LHCN-M2 (cell line): ENCODE measurements around the gene ADGRE2. TPM values are rescaled to one million over a fixed set of nuclear protein-coding genes. Genes with fewer than 3 reads are reported as not detected.
"Not testable (repeated sequence)": the region's sequence is repeated elsewhere in the genome, so short reads cannot be mapped to it uniquely, and the experiment has no call there.

ENCODE experiments used
- DNase-seq: peaks from one replicate; pipeline ENCODE4 v3.0.0-alpha.2; 2012; ENCODE audit warnings: low read depth
- polyA plus RNA-seq: library from polyadenylated mRNA; unstranded; fragments of >200 nt; gene quantifications from one replicate; pipeline ENCODE4 v1.2.1, GENCODE V29; 2012; ENCODE audit warnings: missing spikeins
- total RNA-seq: library from RNA; depleted of rRNA; stranded (reverse); fragments of >200 nt; gene quantifications from 2 replicates; pipeline ENCODE4 v1.2.3, GENCODE V29; 2014; rRNA removed

ADGRE2 gene
- total RNA-seq = 2.4 and 2.8 TPM in 2 replicates
- polyA plus RNA-seq = 0.46 TPM

DNA sequence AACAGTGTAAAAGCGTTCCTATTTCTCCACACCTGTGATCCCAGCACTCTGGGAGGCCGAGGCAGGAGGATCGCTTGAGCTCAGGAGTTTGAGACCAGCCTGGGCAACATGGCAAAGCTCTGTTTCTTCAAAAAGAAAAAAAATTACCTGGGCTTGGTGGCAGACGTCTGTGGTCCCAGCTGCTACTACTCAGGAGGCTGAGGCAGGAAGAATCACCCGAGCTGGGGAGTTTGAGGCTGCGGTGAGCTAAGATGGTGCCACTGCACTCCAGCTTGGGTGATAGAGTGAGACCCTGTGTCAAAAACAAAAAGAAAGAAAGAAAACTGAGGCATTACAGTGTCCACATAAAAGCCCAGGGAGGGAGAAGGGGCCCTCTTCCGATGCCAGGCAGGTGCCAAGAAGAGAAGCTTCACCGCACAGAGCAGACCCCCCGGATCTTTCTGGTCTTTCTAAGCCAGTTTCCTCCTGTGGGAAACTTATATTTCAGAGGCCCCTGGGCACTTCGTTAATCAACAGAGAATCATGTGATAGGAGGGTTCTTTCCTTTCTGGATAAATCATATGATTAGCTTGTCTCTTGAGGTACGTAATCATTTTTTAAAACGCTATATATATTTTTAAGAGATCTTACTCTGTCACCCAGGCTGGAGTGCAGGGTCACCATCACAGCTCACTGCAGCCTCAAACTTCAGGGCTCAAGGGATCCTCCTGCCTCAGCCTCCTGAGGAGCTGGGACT is at the start of gene ADGRE2:
Gene ADGRE2 (minus strand): TSS at position 451 of the 736 bp plus-strand sequence. CDS start 1,804 bp downstream, outside the sequence.
- DNase-seq = not testable (repeated sequence)

DNA sequence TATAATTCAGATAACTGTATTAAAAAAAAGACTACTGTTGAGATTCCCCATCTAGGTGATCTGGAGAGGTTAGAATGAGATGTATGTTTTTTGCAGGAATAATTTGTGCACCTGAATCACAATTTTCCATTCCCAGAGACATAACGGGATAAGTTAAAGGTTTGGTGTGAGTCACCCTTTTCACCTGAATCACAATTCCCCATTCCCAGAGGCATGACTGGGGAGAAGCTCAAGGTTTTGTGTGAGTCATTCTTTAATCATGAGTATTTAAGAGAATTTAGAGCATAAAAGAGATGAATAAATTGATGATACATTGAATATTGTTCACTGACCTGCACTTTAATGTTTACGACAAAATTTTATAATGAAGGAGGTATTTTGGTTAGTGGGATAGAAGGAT is 47.6 kb upstream of the ADGRE2 start:
- DNase-seq = no peak

DNA sequence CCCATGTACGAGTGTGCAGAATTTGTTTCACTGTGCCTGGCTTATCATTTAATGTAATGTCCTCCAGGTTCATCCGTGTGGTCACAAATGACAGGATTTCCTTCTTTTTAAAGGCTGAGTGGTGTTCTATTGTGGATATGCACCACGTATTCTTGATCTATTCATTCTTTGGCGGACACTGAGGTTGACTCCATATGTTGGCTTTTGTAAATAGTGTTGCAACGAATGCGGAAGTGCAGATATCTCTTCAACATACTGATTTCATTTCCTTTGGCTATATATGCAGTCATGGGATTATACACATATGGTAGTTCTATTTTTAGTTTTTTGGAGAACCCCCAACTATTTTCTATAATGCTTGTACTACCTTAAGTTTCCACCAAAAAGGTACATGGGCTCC is 43.6 kb upstream of the ADGRE2 start:
- no peak for DNase-seq

DNA sequence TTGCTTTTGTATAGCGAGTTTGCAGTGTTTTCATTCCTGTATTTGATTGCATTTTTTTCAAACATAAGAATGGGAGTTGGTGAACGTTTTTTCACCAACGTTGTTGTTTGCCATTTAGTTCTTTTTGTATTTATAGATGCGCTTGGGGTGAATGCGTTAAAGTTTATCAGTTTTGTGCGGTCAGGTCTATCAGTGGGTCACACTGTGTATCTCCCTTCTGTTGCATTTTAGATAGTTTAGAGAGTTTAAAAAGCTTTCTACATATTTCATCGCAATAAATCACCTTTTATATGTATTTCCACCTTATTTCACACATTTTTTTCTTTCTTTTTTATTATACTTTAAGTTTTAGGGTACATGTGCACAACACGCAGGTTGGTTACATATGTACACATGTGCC is 40.2 kb upstream of the ADGRE2 start:
- DNase-seq = no peak

DNA sequence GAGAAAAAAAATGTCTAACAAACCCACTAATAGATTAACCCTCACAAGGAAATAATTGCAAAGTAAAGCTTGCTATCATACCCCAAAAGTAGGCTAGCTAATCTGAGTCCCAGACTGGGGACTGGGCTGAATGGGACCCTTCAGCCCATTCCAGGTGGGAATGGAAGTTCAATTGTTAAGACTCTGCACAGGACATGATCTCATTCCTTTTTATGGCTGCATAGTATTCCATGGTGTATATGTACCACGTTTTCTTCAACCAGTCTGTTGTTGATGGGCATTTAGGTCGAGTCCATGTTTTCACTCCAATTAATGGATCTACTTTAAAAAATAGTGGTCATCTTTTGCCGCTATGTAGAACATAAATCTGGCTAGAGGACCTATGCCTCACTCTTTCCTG is 38.7 kb upstream of the ADGRE2 start:
- DNase-seq = no peak

DNA sequence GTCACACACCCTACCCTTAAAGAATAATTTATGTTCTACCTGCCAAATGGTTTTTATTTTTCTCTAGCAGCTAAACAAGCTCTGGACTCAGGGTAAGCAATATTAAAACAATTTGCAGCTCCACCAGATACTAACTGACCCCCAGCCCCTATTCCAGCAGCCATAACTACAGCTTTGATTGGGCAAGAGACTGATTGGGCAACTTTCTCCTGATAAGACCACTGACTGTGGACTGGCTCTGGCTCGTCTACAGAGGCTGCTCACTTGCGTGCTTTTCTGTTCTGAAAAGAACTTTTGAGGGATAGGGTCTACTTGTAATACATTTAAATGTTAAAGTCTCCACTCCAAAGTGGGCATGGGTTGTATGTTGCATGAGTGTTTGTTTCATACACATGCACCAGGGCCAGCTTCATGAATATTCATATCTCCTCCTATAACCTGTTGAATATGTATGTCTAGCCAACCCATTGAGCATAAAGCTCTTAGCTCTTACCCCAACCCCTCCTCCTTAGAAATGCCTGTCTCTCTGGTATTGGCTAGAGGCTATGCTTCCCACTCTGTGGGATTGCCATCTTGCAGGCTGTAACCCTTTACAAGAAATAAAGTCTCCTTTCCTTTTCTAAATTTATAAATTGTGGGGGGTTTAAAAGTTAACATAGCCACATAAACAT is 36.8 kb upstream of the ADGRE2 start:
- no peak for DNase-seq

DNA sequence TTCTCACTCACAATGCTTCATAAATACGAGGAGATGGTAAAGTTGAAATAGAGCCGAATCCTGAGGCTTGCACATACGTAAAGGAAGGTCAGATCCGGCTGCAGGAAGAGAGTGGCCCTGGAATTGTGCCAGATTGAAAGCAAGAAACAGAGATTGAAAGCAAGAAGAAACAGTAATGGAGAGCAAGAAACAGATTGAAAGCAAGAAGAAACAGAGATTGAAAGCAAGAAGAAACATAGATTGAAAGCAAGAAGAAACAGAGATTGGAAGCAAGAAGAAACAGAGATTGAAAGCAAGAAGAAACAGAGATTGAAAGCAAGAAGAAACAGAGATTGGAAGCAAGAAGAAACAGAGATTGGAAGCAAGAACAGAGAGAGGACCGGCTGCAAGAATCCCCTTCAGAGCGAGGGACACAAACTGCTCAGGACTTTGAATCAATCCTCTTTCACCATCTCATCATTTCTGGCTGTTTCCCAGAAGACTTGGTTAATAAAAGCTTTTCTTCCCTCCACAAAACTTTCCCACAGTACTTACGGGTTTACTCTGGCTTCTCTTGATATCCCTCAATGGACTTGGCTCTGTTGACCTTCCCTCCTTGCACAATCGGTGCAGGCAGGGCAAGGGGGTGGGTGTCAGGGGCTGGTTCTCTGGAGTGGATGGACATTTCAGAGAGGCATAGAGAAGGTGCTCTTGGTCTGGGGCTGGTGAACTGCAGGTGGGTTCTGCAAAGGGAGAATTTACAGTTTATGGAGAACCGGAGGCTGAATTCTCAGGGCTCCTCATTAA is 31.1 kb upstream of the ADGRE2 start:
- no peak for DNase-seq

DNA sequence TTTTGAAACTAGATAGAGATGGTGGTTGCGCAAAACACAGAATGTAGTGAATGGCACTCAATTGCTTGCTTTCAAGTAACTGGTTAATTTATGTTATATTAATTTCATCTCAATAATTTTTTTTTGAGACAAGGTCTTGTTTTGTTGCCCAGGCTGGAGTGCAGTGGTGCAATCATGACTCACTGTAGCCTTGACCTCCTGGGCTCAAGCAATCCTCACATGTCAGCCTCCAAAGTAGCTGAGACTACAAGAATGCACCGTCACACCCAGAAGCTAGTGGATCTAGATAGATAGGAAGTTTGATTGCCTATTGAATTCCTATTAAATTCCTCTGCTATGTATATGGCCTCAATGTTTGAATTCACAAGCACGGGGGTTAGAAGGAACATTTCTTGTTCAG is 26.4 kb upstream of the ADGRE2 start:
- no peak for DNase-seq

DNA sequence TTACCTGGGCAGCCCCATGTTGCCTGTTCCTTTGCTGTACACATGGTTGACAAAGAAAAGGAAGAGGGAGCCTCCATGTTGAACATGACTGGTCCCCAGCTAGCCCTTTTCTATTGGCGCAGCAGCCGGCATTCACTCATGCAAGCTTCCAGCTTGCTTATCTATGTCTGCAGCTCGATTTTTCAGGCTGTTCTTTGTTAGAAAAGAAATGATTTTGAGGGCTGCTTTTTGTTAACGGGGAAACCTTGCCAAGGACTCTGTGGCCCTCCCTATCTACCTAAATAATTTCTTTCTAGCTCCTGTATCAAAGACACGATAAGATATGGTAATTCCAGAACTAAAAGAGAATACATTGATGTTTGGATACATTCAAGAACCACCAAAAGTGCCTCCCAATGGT is 20.4 kb upstream of the ADGRE2 start:
- DNase-seq = no peak

DNA sequence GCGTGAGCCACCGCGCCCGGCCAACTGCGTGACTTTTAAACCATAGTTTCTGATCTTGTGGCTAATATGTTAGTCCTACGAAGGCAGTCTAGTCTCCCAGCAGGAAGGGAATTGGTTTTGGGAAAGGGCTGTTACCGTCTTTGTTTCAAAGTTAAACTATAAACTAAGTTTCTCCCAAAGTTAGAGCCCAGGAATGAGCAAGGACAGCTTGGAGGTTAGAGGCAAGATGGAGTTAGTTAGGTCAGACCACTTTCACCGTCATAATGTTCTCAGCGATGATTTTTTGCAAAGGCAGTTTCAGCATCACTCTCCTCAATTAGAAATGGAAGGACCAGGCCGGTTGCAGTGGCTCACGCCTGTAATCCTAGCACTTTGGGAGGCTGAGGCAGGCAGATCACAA is 17.7 kb upstream of the ADGRE2 start:
- no peak for DNase-seq

DNA sequence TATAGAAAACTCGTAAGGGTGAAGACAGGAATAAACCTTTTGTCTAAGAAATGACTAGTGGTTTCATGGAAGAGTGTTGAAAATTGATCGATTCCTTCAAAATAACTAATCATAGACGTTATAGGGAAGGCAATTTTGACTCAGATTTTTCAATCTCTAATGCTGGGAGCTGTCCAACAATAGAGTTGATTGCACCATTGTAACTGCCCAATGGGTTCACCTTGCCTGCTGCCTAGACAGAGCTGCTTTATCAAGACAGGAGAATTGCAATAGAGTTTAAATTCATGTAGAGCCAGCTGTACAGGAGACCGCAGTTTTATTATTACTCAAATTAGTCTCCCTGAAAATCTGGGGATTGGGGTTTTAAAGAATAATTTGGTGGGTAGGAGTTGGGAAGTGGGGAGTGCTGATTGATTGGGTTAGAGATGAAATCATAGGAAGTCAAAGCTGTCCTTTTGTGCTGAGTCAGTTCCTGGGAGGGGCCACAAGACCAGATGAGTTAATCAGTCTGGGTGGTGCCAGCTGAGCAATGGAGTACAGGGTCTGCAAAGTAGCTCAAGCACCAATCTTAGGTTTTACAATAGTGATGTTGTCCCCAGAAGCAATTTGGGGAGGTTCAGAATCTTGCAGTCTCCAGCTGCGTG is 16.8 kb upstream of the ADGRE2 start:
- no peak for DNase-seq

DNA sequence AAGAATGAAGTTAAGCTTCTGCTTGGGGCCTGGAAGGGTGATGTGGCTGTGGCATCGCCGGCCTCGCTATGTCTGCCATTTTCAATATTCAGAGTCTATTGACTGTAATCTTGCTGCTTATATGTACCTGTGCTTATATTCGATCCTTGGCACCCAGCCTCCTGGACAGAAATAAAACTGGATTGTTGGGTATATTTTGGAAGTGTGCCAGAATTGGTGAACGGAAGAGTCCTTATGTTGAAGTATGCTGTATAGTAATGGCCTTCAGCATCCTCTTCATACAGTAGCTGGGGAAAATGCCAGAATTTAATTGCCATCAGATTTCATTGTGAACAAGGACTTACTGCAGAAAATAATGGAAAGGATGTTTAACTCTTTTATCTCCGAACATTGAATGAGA is 13.9 kb upstream of the ADGRE2 start:
- DNase-seq = not testable (repeated sequence)

DNA sequence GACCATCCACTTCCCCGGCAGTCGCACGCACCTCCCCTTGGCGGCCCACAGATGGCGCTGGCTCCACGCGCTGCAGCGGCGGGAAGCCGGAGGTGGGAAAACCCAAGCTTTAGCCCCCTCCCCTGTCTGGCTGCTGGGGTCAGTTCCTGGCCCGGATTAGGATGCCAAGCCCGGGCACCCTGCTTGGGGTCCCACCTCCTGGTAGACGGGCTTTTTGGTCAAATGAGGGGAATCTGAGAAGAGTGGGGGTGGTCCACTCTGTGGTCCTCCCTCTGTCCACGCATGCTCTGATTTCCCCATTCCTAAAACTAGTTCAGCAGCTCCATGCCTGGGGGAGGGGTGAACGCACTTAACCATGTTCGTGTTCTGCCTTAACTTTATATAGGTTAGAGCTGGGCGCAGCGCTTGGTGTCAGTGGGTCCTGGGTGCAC is 8.1 kb upstream of the ADGRE2 start:
- no peak for DNase-seq

DNA sequence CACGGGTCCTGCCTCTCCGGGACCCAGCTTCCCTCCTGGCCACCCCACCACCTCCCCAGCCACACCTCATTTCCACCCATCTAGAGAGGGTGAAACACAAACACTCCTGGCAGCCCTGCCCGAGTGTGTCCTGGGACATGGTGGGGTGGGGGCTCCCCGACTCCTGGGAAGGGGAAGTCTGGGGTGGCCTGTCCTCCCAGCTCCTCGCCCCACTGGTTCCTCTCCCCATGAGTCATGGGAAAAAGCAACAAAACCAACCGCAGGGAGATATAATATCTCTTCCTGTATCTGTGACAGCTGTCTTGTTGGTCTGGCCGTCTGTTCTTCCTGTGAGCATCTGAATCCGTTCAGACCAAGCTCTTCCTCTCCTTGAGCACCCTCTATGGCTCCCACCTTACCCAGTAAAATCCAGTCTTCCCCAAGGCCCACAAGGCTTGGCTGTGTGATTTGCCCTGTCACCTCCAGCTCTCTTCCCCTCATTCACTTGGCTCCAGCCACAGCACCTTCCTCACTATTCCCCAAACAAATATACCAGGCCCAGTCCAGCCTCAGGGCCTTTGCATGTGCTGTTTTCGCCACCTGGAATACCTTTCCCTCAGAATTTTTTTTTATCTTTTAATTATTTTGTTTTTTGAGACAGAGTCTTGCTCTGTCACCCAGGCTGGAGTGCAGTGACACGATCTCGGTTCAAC is 6.9 kb upstream of the ADGRE2 start:
- DNase-seq = peak; percentile 95

DNA sequence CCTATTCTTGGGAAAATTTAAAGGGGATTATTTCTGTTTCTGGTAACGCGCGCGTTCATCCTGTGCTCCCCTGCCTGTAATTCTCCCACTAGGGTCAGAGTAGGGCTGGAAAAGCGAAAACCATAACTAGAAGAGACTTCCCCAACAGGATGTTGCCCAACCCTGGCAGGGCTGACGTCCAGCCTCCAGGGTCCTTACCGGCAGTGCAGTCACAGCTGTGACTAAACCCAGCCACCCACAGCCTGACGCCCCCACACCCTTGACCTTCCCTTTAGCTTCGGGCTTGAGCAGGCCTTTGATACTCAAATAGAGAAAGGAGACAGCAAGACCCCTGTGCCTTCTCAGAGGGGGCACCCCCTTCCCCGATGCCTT is 6.4 kb upstream of the ADGRE2 start:
- DNase-seq = peak; percentile 75

DNA sequence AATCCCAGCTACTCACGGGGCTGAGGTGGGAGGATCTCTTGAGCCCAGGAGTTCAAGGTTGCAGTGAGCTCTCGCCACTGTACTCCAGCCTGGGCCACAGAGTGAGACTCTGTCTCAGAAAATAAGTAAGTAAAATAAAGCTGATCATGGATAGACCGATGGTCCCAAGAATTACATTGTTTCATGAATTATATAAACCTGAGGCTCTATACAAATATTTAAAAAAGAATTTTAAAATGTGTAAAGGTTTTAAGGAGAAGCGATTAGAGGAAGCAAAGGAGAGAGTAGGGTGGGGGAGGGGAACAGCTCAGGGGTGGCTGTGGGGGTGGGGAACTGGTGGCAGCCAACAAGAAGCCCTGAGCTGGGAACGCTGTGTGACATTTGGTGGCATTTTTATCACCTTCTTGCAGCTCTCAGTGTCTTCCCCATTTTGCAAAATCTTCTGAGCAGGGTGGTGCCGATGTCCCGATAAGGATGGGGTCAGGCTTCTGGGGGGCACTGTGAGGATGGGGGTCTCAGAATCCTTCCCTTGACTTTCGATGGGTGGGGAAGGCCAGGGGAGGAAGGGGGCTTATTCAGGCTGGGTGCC is 5.1 kb upstream of the ADGRE2 start:
- DNase-seq = not testable (repeated sequence)

DNA sequence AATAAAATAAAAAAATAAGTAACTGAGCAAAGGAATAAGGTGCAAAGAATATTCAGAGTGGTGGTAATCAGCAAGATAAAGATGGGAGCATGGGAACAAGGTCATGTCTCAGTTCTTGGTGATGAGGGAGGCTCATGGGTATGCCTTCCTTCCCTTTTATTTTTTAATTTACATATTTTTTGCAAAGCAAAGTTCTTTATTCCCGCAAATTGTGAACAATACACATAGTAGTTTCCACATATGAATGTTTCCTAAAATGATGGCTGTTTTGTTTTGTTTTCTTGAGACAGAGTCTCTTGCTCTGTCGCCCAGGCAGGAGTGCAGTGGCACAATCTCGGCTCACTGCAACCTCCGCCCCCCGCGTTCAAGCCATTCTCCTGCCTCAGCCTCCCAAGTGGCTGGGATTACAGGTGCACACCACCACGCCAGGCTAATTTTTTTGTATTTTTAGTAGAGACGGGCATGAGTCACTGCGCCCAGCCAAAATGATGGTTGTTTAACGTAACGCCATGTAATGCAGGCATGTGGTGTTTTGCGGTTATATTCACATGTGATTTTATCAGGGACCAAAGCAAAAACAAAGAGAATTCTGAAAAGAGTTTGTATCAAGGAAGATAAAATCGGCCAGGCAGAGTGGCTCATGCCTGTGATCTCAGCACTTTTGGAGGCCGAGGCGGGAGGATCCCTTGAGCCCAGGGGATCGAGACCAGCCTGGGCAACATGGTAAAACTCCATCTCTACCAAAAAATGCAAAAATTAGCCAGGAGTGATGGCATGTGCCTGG is 4.5 kb upstream of the ADGRE2 start:
- DNase-seq = no peak

DNA sequence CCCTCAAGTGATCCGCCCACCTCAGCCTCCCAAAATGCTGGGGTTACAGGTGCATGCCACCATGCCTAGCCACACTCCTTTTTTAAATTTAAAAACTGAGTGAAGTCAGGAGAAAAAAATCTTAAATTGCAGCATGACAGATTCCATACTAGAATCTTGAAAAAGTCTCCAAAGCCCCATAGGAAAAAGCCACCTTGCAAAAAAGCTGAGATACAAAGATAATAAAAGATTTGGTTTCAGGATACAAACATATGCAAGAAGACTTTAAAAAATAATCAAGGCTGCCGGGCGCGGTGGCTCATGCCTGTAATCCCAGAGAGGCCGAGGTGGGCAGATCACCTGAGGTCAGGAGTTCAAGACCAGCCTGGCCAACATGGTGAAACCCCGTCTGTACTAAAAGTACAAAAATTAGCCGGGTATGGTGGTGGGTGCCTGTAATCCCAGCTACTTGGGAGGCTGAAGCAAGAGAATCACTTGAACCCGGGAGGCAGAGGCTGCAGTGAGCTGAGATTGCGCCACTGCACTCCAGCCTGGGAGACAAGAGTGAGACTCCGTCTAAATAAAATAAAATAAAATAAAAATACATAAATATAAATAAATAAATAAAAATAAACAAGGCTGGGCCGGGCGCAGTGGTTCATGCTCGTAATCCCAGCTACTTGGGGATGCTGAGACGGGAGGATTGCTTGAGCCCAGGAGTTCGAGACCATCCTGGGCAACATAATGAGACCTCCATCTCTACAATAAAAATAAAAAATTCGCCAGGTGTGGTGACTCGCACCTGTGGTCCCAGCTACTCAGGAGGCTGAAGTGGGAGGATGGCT is 3.6 kb upstream of the ADGRE2 start:
- DNase-seq = not testable (repeated sequence)

DNA sequence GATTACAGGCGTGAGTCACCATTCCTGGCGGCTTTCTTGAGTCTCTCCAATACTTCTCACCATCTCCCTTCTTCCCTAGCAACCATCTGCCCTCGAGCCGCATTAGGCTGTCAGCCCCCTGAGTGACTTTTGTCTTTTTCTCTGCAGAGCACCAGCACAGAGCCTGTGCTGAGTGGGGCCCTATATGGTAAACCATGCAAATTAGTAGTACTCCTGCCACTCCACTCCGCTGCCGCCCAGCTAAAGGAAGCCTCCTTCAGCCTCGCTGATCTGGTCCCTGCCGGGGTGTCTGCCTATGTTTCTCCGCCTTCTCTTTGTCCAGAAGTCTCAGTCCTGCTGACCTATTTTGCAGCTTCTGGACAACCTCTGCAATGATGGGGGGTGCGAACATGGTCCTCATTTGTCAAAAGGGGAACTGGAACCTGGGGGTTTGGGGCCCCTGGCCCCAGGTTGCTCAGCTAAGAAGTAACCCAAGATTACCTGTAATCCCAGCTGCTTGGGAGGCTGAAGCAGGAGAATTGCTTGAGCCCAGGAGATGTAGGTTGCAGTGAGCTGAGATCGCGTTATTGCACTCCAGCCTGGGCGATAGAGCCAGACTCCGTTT is 2.4 kb upstream of the ADGRE2 start:
- not testable (repeated sequence) for DNase-seq
